PC-3 (cell line): ENCODE data around the gene CDC5L. TPM values are rescaled to one million over a fixed set of nuclear protein-coding genes. Genes with fewer than 3 reads are reported as not detected.
A peak's percentile ranks its signal among the peaks of the same experiment; 100 is the strongest.

Experiments used
- ATAC-seq: fragments of 200-7000 bp; cut with Tn5 transposase; 2 replicates; pipeline ENCODE4 v1.9.1; 2020; ENCODE audit warnings: mild to moderate bottlenecking, moderate library complexity
- BruUV-seq: library from RNA; stranded (reverse); fragments of 400-500 nt; replicated peaks from 2 replicates; lab custom pipeline; 2021; lab: Mats Ljungman, UMichigan
- CTCF ChIA-PET: fragments of 300-600 bp; sonication (Branson Sonifier 250); formaldehyde crosslinking; loops from one replicate; lab custom pipeline; 2022; ENCODE audit warnings: antibody characterized with exemption; lab: Charles Lee
- POLR2A ChIA-PET: fragments of 300-600 bp; sonication (Branson Sonifier 250); formaldehyde crosslinking; loops from one replicate; lab custom pipeline; 2022; ENCODE audit warnings: antibody characterized with exemption; ENCODE audit not compliant: unreplicated experiment; lab: Charles Lee
- DNase-seq: peaks from one replicate; pipeline ENCODE4 v3.0.0-alpha.2; 2015
- H2AFZ ChIP-seq: fragments of 300-600 bp; sonication (generic); 2 replicates; pipeline ENCODE4 v1.6.0; 2016; ENCODE audit warnings: antibody characterized with exemption, low read length
- H3F3A ChIP-seq: fragments of 300-600 bp; sonication (generic); one replicate; pipeline ENCODE4 v1.6.0; 2017; ENCODE audit warnings: antibody characterized with exemption, low read length, control low read depth, mild to moderate bottlenecking; ENCODE audit not compliant: unreplicated experiment
- H3K27ac ChIP-seq: fragments of 300-600 bp; sonication (generic); 2 replicates; pipeline ENCODE4 v1.5.1; 2016; ENCODE audit warnings: mild to moderate bottlenecking, low read length
- H3K27me3 ChIP-seq: fragments of 300-600 bp; sonication (generic); 2 replicates; pipeline ENCODE4 v1.6.1; 2016; ENCODE audit warnings: low read length, mixed read lengths
- H3K36me3 ChIP-seq: fragments of 300-600 bp; sonication (generic); 2 replicates; pipeline ENCODE4 v1.6.1; 2016; ENCODE audit warnings: low read depth, mixed run types, low read length, mixed read lengths
- H3K4me1 ChIP-seq: fragments of 300-600 bp; sonication (generic); 2 replicates; pipeline ENCODE4 v1.5.1; 2016; ENCODE audit warnings: low read length; ENCODE audit not compliant: insufficient read depth
- H3K4me2 ChIP-seq: fragments of 300-600 bp; sonication (generic); 2 replicates; pipeline ENCODE4 v1.6.0; 2016; ENCODE audit warnings: low read length
- H3K4me3 ChIP-seq: fragments of 300-600 bp; sonication (generic); 2 replicates; pipeline ENCODE4 v1.5.1; 2016; ENCODE audit warnings: mild to moderate bottlenecking, low read length, mixed read lengths
- H3K79me2 ChIP-seq: fragments of 300-600 bp; sonication (generic); 2 replicates; pipeline ENCODE4 v1.6.1; 2017; ENCODE audit warnings: low read length, mixed read lengths
- H3K9ac ChIP-seq: fragments of 300-600 bp; sonication (generic); 2 replicates; pipeline ENCODE4 v1.6.0; 2016; ENCODE audit warnings: mild to moderate bottlenecking, low read length
- H3K9me2 ChIP-seq: fragments of 300-600 bp; sonication (generic); replicated peaks from 2 replicates; pipeline ENCODE4 v1.6.1; 2016; ENCODE audit warnings: mixed run types, low read length, mixed read lengths
- H3K9me3 ChIP-seq: fragments of 300-600 bp; sonication (generic); 2 replicates; pipeline ENCODE4 v1.6.1; 2016; ENCODE audit warnings: low read length, mixed read lengths
- H4K20me1 ChIP-seq: fragments of 300-600 bp; sonication (generic); 2 replicates; pipeline ENCODE4 v1.6.1; 2016; ENCODE audit warnings: low read length, mixed read lengths
- EZH2 ChIP-seq: fragments of 300-600 bp; sonication (generic); IDR thresholded peaks from one replicate; pipeline ENCODE4 v1.6.1; 2017; ENCODE audit warnings: antibody characterized with exemption, mild to moderate bottlenecking, low read length; ENCODE audit not compliant: unreplicated experiment
- EZH2phosphoT487 ChIP-seq: fragments of 300-600 bp; sonication (generic); IDR thresholded peaks from 2 replicates; pipeline ENCODE4 v1.6.1; 2018; ENCODE audit warnings: mild to moderate bottlenecking, antibody characterized with exemption, low read length, borderline replicate concordance
- intact Hi-C: fragments of 100-400 bp; cut with micrococcal nuclease; formaldehyde crosslinking; loops from 2 replicates; pipeline ENCODE4 v1.9.0; 2023
- total RNA-seq: library from RNA; depleted of rRNA; stranded (reverse); fragments of >200 nt; gene quantifications from 2 replicates; pipeline ENCODE4 v1.2.3, GENCODE V29; 2014
- TF ChIP-seq, protein P1 (sequence below): fragments of 300-600 bp; sonication (generic); conservative IDR thresholded peaks from 2 replicates; pipeline ENCODE4 v1.5.1; 2017; ENCODE audit warnings: antibody characterized with exemption, low read depth, mild to moderate bottlenecking, low read length

Gene CDC5L
- total RNA-seq, 1 experiment from 2014 or later = 23.0 TPM

DNA sequence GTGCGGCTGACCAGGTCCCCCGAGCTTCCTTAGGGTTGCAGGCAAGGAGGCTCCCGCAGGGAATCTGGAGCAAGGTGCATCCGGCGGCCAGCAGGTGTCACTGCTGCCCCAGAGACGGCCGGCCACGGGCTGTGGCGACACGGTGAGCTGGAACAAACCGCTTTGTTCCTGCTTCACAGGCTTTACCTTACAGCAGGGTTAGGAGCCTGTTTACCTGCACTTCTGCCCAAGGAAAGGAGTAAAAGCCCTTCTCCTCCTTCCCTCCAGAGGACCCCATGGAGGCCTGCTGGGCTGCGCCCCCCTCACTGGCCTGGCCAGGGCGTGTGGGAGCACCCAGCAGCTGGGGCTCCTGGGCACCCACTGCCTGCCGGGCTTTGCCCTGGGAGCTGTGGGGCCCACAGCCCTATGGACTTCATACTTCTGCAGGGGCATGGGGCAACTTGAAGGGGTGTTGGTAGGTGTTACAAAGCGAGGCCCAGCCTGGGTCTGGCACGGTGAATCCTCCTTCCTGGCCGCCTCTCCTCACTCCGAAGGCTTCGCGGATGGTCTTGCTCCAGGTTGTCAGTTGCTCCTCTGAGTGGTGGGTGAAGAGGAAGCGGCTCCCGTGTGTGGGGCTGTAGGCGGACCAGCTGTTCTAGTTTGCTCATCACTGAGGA is 88.4 kb downstream of the CDC5L start:
- ChIA-PET POLR2A (interaction anchor here (0.7 kb wide), 2 partner anchors 155 to 672 kb away, joined by 3 to 4 read pairs; no protein-coding TSS in a partner anchor), CTCF (interaction anchor here (0.5 to 2.1 kb wide), 27 partner anchors 15 to 1913 kb away, joined by 3 to 33 read pairs (median 4); partner anchors contain the start of gene SUPT3H)
- H3K4me1 ChIP-seq = peaks cover 23% of the 10 kb centered on the region
- ATAC-seq (peak; percentile 87), DNase-seq (peak; percentile 90)
- H3K9me3 ChIP-seq = no peaks in the 10 kb centered on the region
- TF ChIP-seq, protein P1, sequence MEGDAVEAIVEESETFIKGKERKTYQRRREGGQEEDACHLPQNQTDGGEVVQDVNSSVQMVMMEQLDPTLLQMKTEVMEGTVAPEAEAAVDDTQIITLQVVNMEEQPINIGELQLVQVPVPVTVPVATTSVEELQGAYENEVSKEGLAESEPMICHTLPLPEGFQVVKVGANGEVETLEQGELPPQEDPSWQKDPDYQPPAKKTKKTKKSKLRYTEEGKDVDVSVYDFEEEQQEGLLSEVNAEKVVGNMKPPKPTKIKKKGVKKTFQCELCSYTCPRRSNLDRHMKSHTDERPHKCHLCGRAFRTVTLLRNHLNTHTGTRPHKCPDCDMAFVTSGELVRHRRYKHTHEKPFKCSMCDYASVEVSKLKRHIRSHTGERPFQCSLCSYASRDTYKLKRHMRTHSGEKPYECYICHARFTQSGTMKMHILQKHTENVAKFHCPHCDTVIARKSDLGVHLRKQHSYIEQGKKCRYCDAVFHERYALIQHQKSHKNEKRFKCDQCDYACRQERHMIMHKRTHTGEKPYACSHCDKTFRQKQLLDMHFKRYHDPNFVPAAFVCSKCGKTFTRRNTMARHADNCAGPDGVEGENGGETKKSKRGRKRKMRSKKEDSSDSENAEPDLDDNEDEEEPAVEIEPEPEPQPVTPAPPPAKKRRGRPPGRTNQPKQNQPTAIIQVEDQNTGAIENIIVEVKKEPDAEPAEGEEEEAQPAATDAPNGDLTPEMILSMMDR = peak; percentile 93
- TF ChIP-seq EZH2phosphoT487 (no peak), EZH2 (no peak)
- no peak overlapping the region for H3K27ac ChIP-seq
- no peaks in the 10 kb centered on the region for H3K27me3 ChIP-seq
- no peaks in the 10 kb centered on the region for H3K9me2 ChIP-seq
- H3K36me3 ChIP-seq = no peaks in the 10 kb centered on the region
- H3K9ac ChIP-seq = peak overlapping the region; percentile 40
- intact Hi-C loops = loop anchor here (1.0 to 5.0 kb wide), 5 partner anchors 18 to 1446 kb away; no protein-coding TSS in a partner anchor
- no peaks in the 10 kb centered on the region for H3F3A ChIP-seq
- H3K4me2 ChIP-seq = peak overlapping the region; percentile 62
- no peaks in the 10 kb centered on the region for H3K79me2 ChIP-seq
- peak overlapping the region; percentile 80 for H2AFZ ChIP-seq
- H4K20me1 ChIP-seq = no peaks in the 10 kb centered on the region
- BruUV-seq = no TSS peak
- peak overlapping the region; percentile 18; the same call in 1 of the 2 replicates for H3K4me3 ChIP-seq

DNA sequence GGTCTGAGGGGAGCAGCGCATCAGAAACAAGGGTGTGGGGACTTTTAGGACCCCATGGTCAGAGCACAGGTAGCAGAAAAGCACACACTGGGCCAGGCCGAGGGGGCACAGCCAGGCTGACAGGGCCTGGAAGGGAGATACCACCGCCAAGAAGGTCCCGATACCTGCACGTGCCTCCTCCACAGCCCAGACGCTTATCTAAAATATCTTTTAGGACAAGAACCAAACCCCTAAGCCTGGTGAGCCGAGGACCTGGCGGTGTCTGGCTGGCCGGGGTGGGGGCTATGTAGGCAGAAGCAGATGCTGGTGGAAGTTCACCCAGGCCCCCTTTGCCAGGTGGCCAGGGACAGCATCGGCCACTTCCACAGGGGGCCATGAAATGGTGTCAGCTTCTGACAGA is 89.3 kb downstream of the CDC5L start:
- ChIA-PET POLR2A (no interaction called here), CTCF (no interaction called here)
- H3K9me2 ChIP-seq = no peaks in the 10 kb centered on the region
- DNase-seq (no peak), ATAC-seq (no peak)
- TF ChIP-seq, protein P1 = no peak
- TF ChIP-seq EZH2phosphoT487 (no peak), EZH2 (no peak)
- no peaks in the 10 kb centered on the region for H4K20me1 ChIP-seq
- H3K4me2 ChIP-seq = no peak overlapping the region
- no peaks in the 10 kb centered on the region for H3F3A ChIP-seq
- H3K4me3 ChIP-seq = no peak overlapping the region
- no peak overlapping the region for H2AFZ ChIP-seq
- no peaks in the 10 kb centered on the region for H3K27me3 ChIP-seq
- no peak overlapping the region for H3K27ac ChIP-seq
- peaks cover 23% of the 10 kb centered on the region for H3K4me1 ChIP-seq
- H3K36me3 ChIP-seq = no peaks in the 10 kb centered on the region
- no peak overlapping the region for H3K9ac ChIP-seq
- no peaks in the 10 kb centered on the region for H3K79me2 ChIP-seq
- H3K9me3 ChIP-seq = no peaks in the 10 kb centered on the region
- intact Hi-C loops = loop anchor here (5.0 kb wide), 1 partner anchor 1445 kb away; no protein-coding TSS in a partner anchor
- BruUV-seq = no TSS peak
